OCI-LY1 (cell line): ENCODE measurements around the gene ETFBKMT.
A peak's percentile ranks its signal among the peaks of the same experiment; 100 is the strongest.

Source experiments
- H2AFZ ChIP-seq: fragments of 200-600 bp; sonication (generic), shearing (Covaris generic); 2 replicates; pipeline ENCODE4 v1.6.0; 2014; ENCODE audit warnings: antibody characterized with exemption, mild to moderate bottlenecking, low read length
- H3F3A ChIP-seq: fragments of 200-600 bp; sonication (generic), shearing (Covaris generic); 2 replicates; pipeline ENCODE4 v1.6.0; 2014; ENCODE audit warnings: mild to moderate bottlenecking, antibody characterized with exemption, low read length, moderate library complexity; ENCODE audit not compliant: insufficient read depth
- H3K27ac ChIP-seq: fragments of 200-600 bp; sonication (generic); 2 replicates; pipeline ENCODE4 v1.5.1; 2014; ENCODE audit warnings: low read length, mixed run types, mild to moderate bottlenecking, low read depth; ENCODE audit not compliant: poor library complexity, severe bottlenecking
- H3K27me3 ChIP-seq: fragments of 200-600 bp; sonication (generic); 2 replicates; pipeline ENCODE4 v1.6.0; 2014; ENCODE audit warnings: antibody characterized with exemption, mild to moderate bottlenecking, low read length, moderate library complexity; ENCODE audit not compliant: insufficient read depth
- H3K36me3 ChIP-seq: fragments of 200-600 bp; sonication (generic); 2 replicates; pipeline ENCODE4 v1.6.1; 2014; ENCODE audit warnings: mild to moderate bottlenecking, antibody characterized with exemption, low read length, moderate library complexity, mixed read lengths; ENCODE audit not compliant: insufficient read depth
- H3K4me1 ChIP-seq: fragments of 200-600 bp; sonication (generic); 2 replicates; pipeline ENCODE4 v1.5.1; 2014; ENCODE audit warnings: mild to moderate bottlenecking, low read length, moderate library complexity; ENCODE audit not compliant: insufficient read depth, severe bottlenecking
- H3K4me2 ChIP-seq: fragments of 200-600 bp; sonication (generic), shearing (Covaris generic); 2 replicates; pipeline ENCODE4 v1.6.1; 2014; ENCODE audit warnings: low read length
- H3K4me3 ChIP-seq: fragments of 200-600 bp; sonication (generic); 2 replicates; pipeline ENCODE4 v1.5.1; 2014; ENCODE audit warnings: low read length, low read depth, mild to moderate bottlenecking, mixed read lengths; ENCODE audit not compliant: poor library complexity, severe bottlenecking
- H3K79me2 ChIP-seq: fragments of 200-600 bp; shearing (Covaris generic); 2 replicates; pipeline ENCODE4 v1.6.1; 2016; ENCODE audit warnings: mixed run types, low read length, mixed read lengths; ENCODE audit not compliant: insufficient read depth
- H3K9ac ChIP-seq: fragments of 200-600 bp; sonication (generic), shearing (Covaris generic); 2 replicates; pipeline ENCODE4 v1.6.1; 2014; ENCODE audit warnings: mild to moderate bottlenecking, low read length, mixed read lengths
- H3K9me2 ChIP-seq: fragments of 200-600 bp; sonication (generic), shearing (Covaris generic); 2 replicates; pipeline ENCODE4 v1.6.1; 2014; ENCODE audit warnings: low read depth, mild to moderate bottlenecking, low read length, mixed read lengths
- H3K9me3 ChIP-seq: fragments of 200-600 bp; shearing (Covaris generic); 2 replicates; pipeline ENCODE4 v1.6.1; 2014; ENCODE audit warnings: low read length, mixed read lengths
- H4K20me1 ChIP-seq: fragments of 200-600 bp; sonication (generic), shearing (Covaris generic); 2 replicates; pipeline ENCODE4 v1.6.0; 2016; ENCODE audit warnings: mild to moderate bottlenecking, low read length; ENCODE audit not compliant: insufficient read depth
- EZH2 ChIP-seq: fragments of 200-600 bp; sonication (generic), shearing (Covaris generic); IDR thresholded peaks from 2 replicates; pipeline ENCODE4 v1.8.0; 2017; ENCODE audit warnings: borderline replicate concordance, mixed run types, mild to moderate bottlenecking, antibody characterized with exemption, low read length, moderate library complexity, mixed read lengths
- TF ChIP-seq, protein P1 (sequence below): fragments of 200-600 bp; sonication (generic), shearing (Covaris generic); IDR thresholded peaks from 2 replicates; pipeline ENCODE4 v1.5.1; 2017; ENCODE audit warnings: mild to moderate bottlenecking, antibody characterized with exemption, low read length, moderate library complexity, mixed read lengths

ETFBKMT gene

DNA sequence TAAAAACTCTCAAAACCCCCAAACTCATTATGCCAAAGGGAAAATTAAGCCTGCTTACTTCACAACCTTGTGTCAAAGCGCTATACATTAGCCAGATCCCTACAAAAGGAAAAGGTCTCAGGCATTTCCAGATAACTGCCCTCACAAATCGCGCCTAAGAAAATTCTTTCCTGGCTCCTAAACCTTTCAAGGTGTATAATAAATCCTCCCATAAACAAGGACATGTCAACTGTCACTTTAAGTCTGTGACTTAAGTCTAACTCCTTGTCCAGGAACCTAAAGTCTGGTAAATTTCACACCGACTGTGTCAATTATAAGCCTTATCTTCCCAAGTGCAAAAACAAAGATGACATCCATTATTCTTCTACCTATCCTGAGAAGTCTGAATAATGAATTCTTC lies 4.3 kb upstream of the ETFBKMT start:
- H3K9ac ChIP-seq, result no peak overlapping the region
- no peaks in the 10 kb centered on the region for H4K20me1 ChIP-seq
- TF ChIP-seq, protein P1, sequence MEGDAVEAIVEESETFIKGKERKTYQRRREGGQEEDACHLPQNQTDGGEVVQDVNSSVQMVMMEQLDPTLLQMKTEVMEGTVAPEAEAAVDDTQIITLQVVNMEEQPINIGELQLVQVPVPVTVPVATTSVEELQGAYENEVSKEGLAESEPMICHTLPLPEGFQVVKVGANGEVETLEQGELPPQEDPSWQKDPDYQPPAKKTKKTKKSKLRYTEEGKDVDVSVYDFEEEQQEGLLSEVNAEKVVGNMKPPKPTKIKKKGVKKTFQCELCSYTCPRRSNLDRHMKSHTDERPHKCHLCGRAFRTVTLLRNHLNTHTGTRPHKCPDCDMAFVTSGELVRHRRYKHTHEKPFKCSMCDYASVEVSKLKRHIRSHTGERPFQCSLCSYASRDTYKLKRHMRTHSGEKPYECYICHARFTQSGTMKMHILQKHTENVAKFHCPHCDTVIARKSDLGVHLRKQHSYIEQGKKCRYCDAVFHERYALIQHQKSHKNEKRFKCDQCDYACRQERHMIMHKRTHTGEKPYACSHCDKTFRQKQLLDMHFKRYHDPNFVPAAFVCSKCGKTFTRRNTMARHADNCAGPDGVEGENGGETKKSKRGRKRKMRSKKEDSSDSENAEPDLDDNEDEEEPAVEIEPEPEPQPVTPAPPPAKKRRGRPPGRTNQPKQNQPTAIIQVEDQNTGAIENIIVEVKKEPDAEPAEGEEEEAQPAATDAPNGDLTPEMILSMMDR, result no peak
- TF ChIP-seq EZH2, result no peak
- no peaks in the 10 kb centered on the region for H3K79me2 ChIP-seq
- H3K36me3 ChIP-seq, result no peaks in the 10 kb centered on the region
- no peak overlapping the region for H3K4me2 ChIP-seq
- peaks cover 48% of the 10 kb centered on the region for H3K4me1 ChIP-seq
- H3F3A ChIP-seq, result no peaks in the 10 kb centered on the region
- no peaks in the 10 kb centered on the region for H3K9me3 ChIP-seq
- no peaks in the 10 kb centered on the region for H3K27me3 ChIP-seq
- no peaks in the 10 kb centered on the region for H3K9me2 ChIP-seq
- H2AFZ ChIP-seq, result no peak overlapping the region
- H3K27ac ChIP-seq, result no peak overlapping the region
- H3K4me3 ChIP-seq, result no peak overlapping the region

DNA sequence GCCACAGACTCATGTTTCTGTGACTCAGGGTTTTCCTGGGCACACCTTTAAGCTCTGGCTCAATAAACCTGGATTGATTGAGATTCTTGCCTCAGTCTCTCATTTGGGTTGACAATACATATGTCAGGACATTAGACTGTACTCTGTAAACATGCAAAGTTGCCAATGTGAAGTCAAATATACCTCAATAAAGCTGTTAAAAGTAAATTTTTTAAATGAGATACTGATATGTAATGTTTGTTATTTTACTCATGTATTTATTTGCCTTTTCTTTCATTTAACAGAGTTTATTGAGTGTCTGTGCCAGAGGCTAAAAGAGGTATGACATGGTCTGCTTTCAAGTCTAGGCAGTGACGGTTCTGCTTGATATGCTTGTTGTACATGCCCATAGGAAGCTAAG lies 3.7 kb upstream of the ETFBKMT start:
- Histone ChIP-seq H3F3A (no peaks in the 10 kb centered on the region), H3K79me2 (no peaks in the 10 kb centered on the region), H3K27me3 (no peaks in the 10 kb centered on the region), H3K4me3 (no peak overlapping the region), H3K9me2 (no peaks in the 10 kb centered on the region), H3K9me3 (no peaks in the 10 kb centered on the region), H4K20me1 (no peaks in the 10 kb centered on the region), H3K27ac (no peak overlapping the region), H2AFZ (peak overlapping the region; percentile 79), H3K9ac (no peak overlapping the region), H3K36me3 (no peaks in the 10 kb centered on the region), H3K4me1 (peaks cover 46% of the 10 kb centered on the region), H3K4me2 (no peak overlapping the region)
- TF ChIP-seq, protein P1, result no peak
- TF ChIP-seq EZH2, result no peak

DNA sequence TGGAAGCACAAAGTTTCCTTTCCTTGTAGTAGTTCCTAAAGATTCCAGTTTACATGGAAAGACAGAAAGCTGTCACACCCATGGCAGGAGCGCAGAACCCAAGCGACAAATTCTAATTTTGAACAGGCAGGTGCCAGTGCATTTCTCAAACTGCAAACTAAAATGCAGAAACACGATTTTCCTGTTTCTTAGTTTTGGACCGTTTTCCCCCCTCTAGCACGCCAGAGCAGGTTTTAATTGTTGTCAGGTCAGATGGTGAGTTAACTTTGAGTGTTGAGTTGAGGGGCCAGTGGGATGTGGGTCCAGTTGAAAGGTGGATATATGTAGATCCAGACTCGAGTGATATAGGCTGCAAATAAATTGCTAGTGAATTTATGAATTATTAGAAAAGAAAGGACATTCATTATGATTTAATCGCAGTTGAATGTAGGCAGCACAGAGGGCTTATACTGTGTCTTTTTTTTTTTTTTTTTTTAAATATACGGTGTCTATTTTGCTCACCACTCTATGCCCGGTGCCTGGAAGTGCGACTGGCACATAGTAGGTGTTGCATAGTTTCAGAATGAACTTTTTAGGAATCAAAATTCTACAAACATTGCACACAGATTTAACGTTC lies 909 bp upstream of the ETFBKMT start:
- no peak for TF ChIP-seq EZH2
- TF ChIP-seq, protein P1, result no peak
- Histone ChIP-seq H3K9me2 (no peaks in the 10 kb centered on the region), H3F3A (no peaks in the 10 kb centered on the region), H3K4me2 (peak overlapping the region; percentile 83), H2AFZ (peak overlapping the region; percentile 82), H4K20me1 (no peaks in the 10 kb centered on the region), H3K27ac (peak overlapping the region; percentile 62), H3K9me3 (no peaks in the 10 kb centered on the region), H3K4me1 (peaks cover 27% of the 10 kb centered on the region), H3K9ac (peak overlapping the region; percentile 61), H3K79me2 (no peaks in the 10 kb centered on the region), H3K4me3 (peak overlapping the region; percentile 75), H3K36me3 (no peaks in the 10 kb centered on the region), H3K27me3 (no peaks in the 10 kb centered on the region)
